NCI-H1048 (cell line): ENCODE measurements around the gene TEKT4.
"Not testable (repeated sequence)": the region's sequence is repeated elsewhere in the genome, so short reads cannot be mapped to it uniquely, and the experiment has no call there.

Experiments
- DNase-seq: peaks from one replicate; lab custom pipeline; 2025; lab: John Stamatoyannopoulos, UW

TEKT4 gene

GRCh38 chr2:94875820-94876522, 4.7 kb downstream of the TEKT4 start:
- no peak for DNase-seq

GRCh38 chr2:94876523-94876863, 5.3 kb downstream of the TEKT4 start:
- no peak for DNase-seq

GRCh38 chr2:94877129-94877528, 5.9 kb downstream of the TEKT4 start:
- no peak for DNase-seq

DNA sequence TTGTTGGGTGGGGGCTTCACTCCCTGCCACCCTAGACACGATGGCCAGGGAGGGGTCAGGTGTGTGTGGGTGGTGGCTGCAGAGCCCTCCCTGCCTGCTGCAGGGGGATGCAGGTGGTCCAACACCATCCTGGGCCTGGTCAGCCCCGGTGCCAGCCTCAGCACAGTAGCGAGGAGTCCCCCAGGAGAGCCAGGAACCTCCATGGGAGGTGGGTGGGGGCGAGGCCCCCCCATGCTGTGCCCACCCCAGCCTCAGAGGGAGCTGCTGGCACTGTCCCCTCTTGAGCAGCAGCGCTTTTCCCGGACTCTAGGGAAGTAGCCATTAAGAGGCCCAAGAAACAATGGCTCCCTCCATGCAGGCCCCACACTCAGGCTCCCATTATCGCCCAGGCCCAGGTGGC, 7.3 kb downstream of the TEKT4 start:
- not testable (repeated sequence) for DNase-seq

DNA sequence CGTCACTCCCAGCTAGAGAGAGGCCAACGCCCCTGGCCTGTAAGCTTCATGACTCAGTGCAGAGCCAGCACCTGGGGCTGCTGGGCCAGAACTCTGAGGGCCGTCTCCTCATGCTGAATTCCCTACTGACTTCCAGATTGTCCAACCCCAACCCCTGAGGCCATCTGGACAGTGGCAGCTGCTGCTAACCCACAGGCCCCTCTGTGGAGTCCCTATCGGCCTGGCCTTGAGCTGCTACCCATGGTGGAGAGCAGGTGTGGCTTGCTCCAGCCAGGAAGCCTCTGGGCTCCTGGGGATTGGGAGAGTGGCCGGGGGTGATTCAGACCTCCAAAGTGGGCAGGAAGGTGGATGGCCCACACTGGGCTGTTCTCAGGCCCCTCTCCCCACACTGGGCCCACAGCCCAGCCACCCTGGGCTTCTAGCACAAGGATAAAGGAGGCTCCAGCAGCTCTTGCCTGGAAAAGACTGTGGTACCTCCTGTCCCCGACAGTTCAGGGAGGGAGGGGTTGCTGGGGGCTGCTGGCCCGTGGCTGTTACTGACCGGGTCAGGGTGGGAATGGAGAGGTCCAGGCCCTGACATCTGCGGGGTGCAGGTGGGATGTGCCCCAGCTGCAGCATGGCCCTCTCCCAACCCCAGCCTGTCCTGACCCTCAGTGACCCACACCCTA, 8.2 kb downstream of the TEKT4 start:
- DNase-seq = no peak

DNA sequence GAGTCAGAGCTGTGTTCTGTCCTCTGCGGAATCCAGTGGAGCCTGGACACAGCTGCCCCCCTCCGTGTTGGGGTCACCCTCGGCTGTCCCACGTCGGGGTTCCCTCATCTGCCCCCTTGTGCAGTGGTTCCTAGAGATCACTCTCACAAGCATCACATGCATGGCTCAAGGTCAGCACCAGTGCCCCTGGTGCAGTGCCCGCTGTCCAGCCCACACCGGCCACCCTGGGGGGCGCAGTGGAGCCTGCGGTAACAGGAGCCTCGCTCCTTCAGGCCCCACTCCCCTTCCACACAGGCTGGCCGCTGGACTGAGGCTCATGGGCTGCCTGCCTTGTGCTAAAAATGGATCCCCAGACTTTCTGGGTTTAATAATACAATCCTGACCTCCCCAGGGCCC, 8.8 kb downstream of the TEKT4 start:
- no peak for DNase-seq

- no peak for DNase-seq
Observed at GRCh38 chr2:94880507-94880906, 9.3 kb downstream of the TEKT4 start.

GRCh38 chr2:94881070-94881469, 9.8 kb downstream of the TEKT4 start:
- no peak for DNase-seq

DNA sequence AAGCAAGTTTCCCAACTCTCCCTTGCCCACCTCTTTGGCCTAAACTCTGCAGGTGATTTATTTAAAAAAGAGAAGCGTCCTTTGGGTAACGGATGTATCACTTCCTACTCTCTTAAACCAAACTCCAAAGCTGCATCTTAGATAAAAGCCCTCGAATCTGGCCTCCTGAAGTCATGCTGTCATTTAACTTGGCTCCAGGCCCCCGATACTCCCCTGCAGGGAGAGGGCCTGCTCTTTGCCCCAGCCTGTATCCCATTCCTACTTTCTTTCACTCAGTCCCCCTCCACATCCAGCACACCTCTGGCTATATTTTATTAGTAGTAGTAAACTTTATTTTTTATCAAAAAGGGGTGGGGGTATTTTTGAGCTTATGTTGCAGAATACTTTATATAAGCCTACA, 19.0 kb downstream of the TEKT4 start:
- DNase-seq = no peak

- DNase-seq = not testable (repeated sequence)
Observed at GRCh38 chr2:94895273-94895672, 24.0 kb downstream of the TEKT4 start.

DNA sequence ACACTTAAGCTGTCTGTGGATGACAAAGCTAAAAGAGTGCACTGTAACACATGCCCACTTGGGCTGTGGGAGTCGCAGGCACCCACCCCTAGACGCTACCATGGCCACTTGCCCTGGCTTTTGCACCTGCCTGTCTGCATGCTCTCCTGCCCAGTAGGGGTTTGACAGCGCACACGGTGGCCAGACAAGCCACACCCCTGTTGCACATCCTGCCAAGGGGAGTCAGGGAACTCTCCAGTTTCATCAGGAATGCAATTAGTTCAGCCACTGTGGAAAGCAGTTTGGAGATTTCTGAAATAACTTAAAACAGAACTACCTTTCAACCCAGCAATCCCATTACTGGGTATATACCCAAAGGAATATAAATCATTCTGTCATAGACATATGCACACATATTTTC, 35.7 kb downstream of the TEKT4 start:
- not testable (repeated sequence) for DNase-seq

DNA sequence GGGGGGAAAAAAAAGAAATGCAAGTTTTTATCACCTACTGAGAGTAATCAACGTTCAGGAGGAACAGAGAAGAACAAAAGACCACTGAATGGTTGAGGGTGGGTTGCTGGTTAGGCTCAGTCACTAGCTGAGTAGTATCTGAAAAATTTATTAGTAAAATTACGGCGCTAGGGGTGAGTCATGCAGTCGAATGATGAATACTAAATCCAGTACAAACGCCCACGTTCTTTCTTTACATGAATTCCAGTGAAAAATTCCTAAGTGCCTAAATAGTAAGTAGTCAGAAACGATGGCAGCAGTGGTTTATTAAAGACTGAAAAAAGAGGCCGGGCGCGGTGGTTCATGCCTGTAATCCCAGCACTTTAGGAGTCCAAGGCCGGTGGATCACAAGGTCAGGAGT, 52.0 kb downstream of the TEKT4 start:
- DNase-seq = no peak

GRCh38 chr2:94924999-94925398, 53.8 kb downstream of the TEKT4 start:
- not testable (repeated sequence) for DNase-seq
